ENCODE results near the gene MLLT6.

DNA sequence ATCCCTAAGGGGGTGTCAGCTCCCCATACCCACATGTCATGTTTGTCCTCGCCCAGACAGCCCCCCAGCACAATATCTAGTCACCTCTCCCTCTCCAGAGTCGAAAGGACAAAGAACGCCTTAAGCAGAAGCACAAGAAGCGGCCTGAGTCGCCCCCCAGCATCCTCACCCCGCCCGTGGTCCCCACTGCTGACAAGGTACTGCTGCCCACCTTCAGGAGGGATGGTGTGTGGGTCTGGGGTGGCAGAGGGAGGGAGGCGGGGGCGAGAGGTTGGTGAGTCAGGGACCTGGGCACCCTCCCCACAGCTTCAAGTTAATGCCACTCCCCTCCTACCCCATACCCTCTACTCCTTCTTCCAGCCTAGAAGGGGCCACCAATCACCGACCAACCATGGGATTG, 7.5 kb downstream of the MLLT6 start:
- TF ChIP-seq, protein P1, sequence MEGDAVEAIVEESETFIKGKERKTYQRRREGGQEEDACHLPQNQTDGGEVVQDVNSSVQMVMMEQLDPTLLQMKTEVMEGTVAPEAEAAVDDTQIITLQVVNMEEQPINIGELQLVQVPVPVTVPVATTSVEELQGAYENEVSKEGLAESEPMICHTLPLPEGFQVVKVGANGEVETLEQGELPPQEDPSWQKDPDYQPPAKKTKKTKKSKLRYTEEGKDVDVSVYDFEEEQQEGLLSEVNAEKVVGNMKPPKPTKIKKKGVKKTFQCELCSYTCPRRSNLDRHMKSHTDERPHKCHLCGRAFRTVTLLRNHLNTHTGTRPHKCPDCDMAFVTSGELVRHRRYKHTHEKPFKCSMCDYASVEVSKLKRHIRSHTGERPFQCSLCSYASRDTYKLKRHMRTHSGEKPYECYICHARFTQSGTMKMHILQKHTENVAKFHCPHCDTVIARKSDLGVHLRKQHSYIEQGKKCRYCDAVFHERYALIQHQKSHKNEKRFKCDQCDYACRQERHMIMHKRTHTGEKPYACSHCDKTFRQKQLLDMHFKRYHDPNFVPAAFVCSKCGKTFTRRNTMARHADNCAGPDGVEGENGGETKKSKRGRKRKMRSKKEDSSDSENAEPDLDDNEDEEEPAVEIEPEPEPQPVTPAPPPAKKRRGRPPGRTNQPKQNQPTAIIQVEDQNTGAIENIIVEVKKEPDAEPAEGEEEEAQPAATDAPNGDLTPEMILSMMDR (conservative IDR thresholded peaks at IDR 0.05; ENCODE audit: low read depth, low read length), result no peak
- no peak for TF ChIP-seq EZH2 (IDR thresholded peaks at IDR 0.05; ENCODE audit: low read length, unreplicated experiment)
